Measurements from ENCODE around the gene RCL1.

Gene RCL1

GRCh38 chr9:4829969-4830368 lies 37.2 kb downstream of the RCL1 start:
- no CpG with 5 or more reads among the region's 1 CpG for WGBS (ENCODE audit: insufficient coverage, insufficient read length)
- DNase-seq (ENCODE audit: low read depth, low spot score), result no peak
- Histone ChIP-seq H3K4me1 (ENCODE audit: control insufficient read depth, insufficient read depth, low read length) (no peaks in the 10 kb centered on the region), H3K9me3 (ENCODE audit: control insufficient read depth, insufficient read depth, low read length) (no peaks in the 10 kb centered on the region), H3K27me3 (ENCODE audit: control insufficient read depth, insufficient read depth, low read length) (no peaks in the 10 kb centered on the region), H3K27ac (ENCODE audit: low read length) (no peak overlapping the region), H3K4me3 (ENCODE audit: low read length) (no peak overlapping the region), H3K36me3 (ENCODE audit: control insufficient read depth, insufficient read depth, low read length) (no peaks in the 10 kb centered on the region)

DNA sequence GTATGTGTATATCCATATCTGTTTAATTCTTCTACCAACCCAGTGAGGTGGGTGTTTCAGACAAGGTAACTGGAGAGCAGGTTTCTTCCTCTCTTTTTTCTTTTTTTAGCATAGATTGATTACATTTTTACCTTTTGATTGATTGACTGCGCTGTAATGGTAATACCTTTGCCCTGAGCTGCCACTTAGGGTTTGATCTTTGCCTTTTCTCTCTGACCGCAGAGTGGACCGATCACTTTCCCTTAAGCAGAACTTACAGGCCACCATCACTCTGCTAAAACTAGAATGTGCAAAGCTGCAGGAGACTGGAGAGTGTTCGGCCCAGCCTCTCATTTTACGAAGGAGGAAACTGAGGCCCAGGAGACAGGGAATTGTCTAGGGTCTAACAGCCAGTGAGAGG lies 38.0 kb downstream of the RCL1 start:
- no CpG with 5 or more reads among the region's 5 CpGs for WGBS (ENCODE audit: insufficient coverage, insufficient read length)
- H3K27ac ChIP-seq (ENCODE audit: low read length), result no peak overlapping the region
- H3K36me3 ChIP-seq (ENCODE audit: control insufficient read depth, insufficient read depth, low read length), result no peaks in the 10 kb centered on the region
- H3K9me3 ChIP-seq (ENCODE audit: control insufficient read depth, insufficient read depth, low read length), result no peaks in the 10 kb centered on the region
- no peak for DNase-seq (ENCODE audit: low read depth, low spot score)
- no peak overlapping the region for H3K4me3 ChIP-seq (ENCODE audit: low read length)
- no peaks in the 10 kb centered on the region for H3K27me3 ChIP-seq (ENCODE audit: control insufficient read depth, insufficient read depth, low read length)
- H3K4me1 ChIP-seq (ENCODE audit: control insufficient read depth, insufficient read depth, low read length), result no peaks in the 10 kb centered on the region

DNA sequence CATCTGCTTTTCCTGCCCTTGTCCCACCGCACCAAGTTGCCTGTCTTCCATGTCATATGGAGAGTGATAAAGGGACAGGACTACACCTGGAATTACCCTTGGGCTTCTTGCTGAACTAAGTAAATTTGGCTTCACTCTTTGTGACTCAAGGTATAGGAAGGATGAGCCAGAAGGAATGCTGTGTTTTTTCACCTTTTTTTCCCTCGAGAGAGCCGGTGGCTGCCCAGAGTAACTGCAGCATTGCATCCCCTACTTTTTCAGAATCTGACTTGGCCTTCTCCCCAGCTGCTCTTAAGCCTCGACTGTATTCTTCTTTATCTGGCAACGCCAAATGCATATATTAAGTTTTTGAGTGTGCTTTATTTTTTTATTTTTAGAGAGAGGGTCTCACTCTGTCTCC lies 38.4 kb downstream of the RCL1 start:
- no peaks in the 10 kb centered on the region for H3K4me1 ChIP-seq (ENCODE audit: control insufficient read depth, insufficient read depth, low read length)
- no peaks in the 10 kb centered on the region for H3K9me3 ChIP-seq (ENCODE audit: control insufficient read depth, insufficient read depth, low read length)
- H3K36me3 ChIP-seq (ENCODE audit: control insufficient read depth, insufficient read depth, low read length), result peaks cover 2% of the 10 kb centered on the region; the same call in 1 of the 2 replicates
- H3K27me3 ChIP-seq (ENCODE audit: control insufficient read depth, insufficient read depth, low read length), result no peaks in the 10 kb centered on the region
- H3K4me3 ChIP-seq (ENCODE audit: low read length), result no peak overlapping the region
- H3K27ac ChIP-seq (ENCODE audit: low read length), result no peak overlapping the region
- no peak for DNase-seq (ENCODE audit: low read depth, low spot score)
- no CpG with 5 or more reads among the region's 5 CpGs for WGBS (ENCODE audit: insufficient coverage, insufficient read length)

- Histone ChIP-seq H3K9me3 (ENCODE audit: control insufficient read depth, insufficient read depth, low read length) (no peaks in the 10 kb centered on the region), H3K27me3 (ENCODE audit: control insufficient read depth, insufficient read depth, low read length) (no peaks in the 10 kb centered on the region), H3K4me3 (ENCODE audit: low read length) (no peak overlapping the region), H3K27ac (ENCODE audit: low read length) (no peak overlapping the region), H3K4me1 (ENCODE audit: control insufficient read depth, insufficient read depth, low read length) (no peaks in the 10 kb centered on the region), H3K36me3 (ENCODE audit: control insufficient read depth, insufficient read depth, low read length) (peaks cover 3% of the 10 kb centered on the region; the same call in 1 of the 2 replicates)
- no CpG with 5 or more reads among the region's 3 CpGs for WGBS (ENCODE audit: insufficient coverage, insufficient read length)
- DNase-seq (ENCODE audit: low read depth, low spot score), result no peak
Measured at GRCh38 chr9:4831944-4832343, 39.2 kb downstream of the RCL1 start.

DNA sequence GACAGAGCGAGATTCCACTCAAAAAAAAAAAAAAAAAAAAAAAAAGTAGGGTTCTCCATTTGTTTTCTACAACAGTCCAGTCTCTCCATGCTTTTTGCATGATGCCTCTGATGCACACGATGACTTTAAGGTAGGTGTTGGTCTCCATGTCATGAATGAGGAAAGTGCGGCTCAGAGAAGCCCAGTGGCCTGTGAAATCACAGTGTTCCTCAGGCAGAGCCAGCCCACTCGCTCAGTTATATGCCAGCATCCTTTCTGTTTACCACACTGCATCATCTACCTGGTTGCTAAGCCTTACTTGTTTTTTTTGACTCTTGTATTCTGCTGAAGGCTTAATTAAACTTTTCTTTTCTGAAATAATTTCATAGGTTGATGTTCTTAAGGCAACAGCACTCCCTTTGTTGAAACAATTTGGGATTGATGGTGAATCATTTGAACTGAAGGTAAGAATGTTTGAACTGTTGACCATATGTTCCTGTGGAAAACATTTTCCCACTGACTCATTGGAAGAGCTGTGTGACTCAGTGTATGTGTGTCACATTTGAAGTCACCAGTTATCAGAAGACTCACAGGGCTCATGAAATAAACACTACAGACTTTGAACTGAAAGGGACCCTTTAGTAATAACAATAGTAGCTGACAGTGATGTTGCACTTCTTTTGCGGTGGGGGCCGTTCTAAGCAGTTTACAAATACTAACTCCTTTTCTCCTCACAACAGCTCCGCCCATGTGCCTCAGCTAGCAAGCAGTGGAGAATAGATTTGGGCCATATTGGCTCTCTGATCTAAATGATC lies 40.2 kb downstream of the RCL1 start:
- Histone ChIP-seq H3K4me1 (ENCODE audit: control insufficient read depth, insufficient read depth, low read length) (no peaks in the 10 kb centered on the region), H3K4me3 (ENCODE audit: low read length) (no peak overlapping the region), H3K36me3 (ENCODE audit: control insufficient read depth, insufficient read depth, low read length) (peaks cover 3% of the 10 kb centered on the region; the same call in 1 of the 2 replicates), H3K27me3 (ENCODE audit: control insufficient read depth, insufficient read depth, low read length) (no peaks in the 10 kb centered on the region), H3K9me3 (ENCODE audit: control insufficient read depth, insufficient read depth, low read length) (no peaks in the 10 kb centered on the region), H3K27ac (ENCODE audit: low read length) (no peak overlapping the region)
- no CpG with 5 or more reads among the region's 7 CpGs for WGBS (ENCODE audit: insufficient coverage, insufficient read length)
- no peak for DNase-seq (ENCODE audit: low read depth, low spot score)

- DNase-seq (ENCODE audit: low read depth, low spot score), result no peak
- 100% methylated on average over 1 of the region's 11 CpGs for WGBS (ENCODE audit: insufficient coverage, insufficient read length)
- H3K4me1 ChIP-seq (ENCODE audit: control insufficient read depth, insufficient read depth, low read length), result no peaks in the 10 kb centered on the region
- no peaks in the 10 kb centered on the region for H3K27me3 ChIP-seq (ENCODE audit: control insufficient read depth, insufficient read depth, low read length)
- H3K36me3 ChIP-seq (ENCODE audit: control insufficient read depth, insufficient read depth, low read length), result peaks cover 3% of the 10 kb centered on the region; the same call in 1 of the 2 replicates
- H3K9me3 ChIP-seq (ENCODE audit: control insufficient read depth, insufficient read depth, low read length), result no peaks in the 10 kb centered on the region
- no peak overlapping the region for H3K27ac ChIP-seq (ENCODE audit: low read length)
- no peak overlapping the region for H3K4me3 ChIP-seq (ENCODE audit: low read length)
Measured at GRCh38 chr9:4833781-4834560, 41.2 kb downstream of the RCL1 start.

- no peak for DNase-seq (ENCODE audit: low read depth, low spot score)
- no peak overlapping the region for H3K4me3 ChIP-seq (ENCODE audit: low read length)
- H3K4me1 ChIP-seq (ENCODE audit: control insufficient read depth, insufficient read depth, low read length), result no peaks in the 10 kb centered on the region
- H3K27me3 ChIP-seq (ENCODE audit: control insufficient read depth, insufficient read depth, low read length), result no peaks in the 10 kb centered on the region
- WGBS (ENCODE audit: insufficient coverage, insufficient read length), result no CpG with 5 or more reads among the region's 3 CpGs
- H3K36me3 ChIP-seq (ENCODE audit: control insufficient read depth, insufficient read depth, low read length), result peaks cover 6% of the 10 kb centered on the region; the same call in 1 of the 2 replicates
- H3K27ac ChIP-seq (ENCODE audit: low read length), result no peak overlapping the region
- no peaks in the 10 kb centered on the region for H3K9me3 ChIP-seq (ENCODE audit: control insufficient read depth, insufficient read depth, low read length)
Measured at GRCh38 chr9:4836676-4837075, 43.9 kb downstream of the RCL1 start.

DNA sequence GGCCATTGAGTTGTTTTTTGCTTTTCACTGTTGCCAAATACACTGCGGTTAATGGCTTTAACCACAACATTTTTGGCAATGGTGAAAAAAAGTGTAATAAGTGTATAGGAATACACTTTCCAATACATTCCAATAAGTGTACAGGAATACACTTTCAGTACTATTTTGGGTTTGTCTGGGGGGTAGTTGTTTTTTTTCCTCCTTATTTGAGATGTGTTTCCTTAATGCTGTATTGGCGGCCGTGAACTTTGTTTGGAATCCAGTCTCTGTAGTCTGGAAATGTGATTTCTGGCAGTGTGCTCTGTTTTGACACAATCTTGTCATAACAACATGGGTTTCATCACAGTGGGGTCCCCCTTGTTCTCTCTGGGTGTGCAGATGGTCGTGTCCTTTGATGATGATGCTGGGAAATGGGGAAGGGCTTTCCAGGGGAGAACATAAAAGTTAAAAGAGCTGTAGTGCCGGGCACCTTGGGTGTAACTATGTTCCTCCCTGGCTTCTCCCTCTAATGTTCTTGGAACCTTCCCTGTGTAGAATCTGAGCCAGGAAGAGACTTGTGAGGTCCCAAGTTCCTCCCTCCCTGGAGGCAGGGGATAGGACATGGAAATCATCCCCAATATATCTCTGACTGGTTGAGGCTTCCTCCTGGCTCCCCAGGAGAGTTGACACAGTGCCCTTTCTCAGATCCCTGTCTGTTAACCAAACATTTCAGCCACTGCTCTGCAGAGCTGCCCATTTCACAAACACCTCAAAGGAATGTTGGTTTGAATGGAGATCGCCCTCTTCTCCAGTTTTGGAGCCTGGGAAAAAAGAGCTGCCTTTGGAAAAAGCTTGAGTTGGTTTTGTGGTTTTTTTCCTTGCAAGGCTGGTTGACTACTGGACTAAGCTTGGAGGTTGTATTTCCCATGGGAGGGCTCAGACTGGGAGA lies 44.8 kb downstream of the RCL1 start:
- DNase-seq (ENCODE audit: low read depth, low spot score), result no peak

DNA sequence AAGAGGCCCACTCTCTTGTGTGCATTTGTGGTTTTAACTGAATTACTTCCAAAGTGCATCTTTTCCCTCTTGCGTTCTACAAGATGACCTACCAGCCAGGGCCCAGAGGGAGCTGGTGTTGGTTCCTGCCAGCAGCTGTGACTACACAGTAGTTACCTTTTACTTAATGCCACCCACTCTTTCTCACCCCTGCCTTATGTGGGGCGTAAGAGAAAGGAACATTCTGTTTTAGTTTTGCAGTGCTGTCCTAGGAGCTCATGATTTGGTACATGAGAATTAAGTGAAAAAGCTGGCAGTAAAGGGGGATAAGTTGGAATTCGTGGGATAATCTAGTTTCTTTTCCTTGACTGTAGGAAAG lies 45.4 kb downstream of the RCL1 start:
- H3K4me1 ChIP-seq (ENCODE audit: control insufficient read depth, insufficient read depth, low read length), result no peaks in the 10 kb centered on the region
- no peak overlapping the region for H3K27ac ChIP-seq (ENCODE audit: low read length)
- peaks cover 6% of the 10 kb centered on the region; the same call in 1 of the 2 replicates for H3K36me3 ChIP-seq (ENCODE audit: control insufficient read depth, insufficient read depth, low read length)
- no peak for DNase-seq (ENCODE audit: low read depth, low spot score)
- no peak overlapping the region for H3K4me3 ChIP-seq (ENCODE audit: low read length)
- WGBS (ENCODE audit: insufficient coverage, insufficient read length), result no CpG with 5 or more reads among the region's 3 CpGs
- no peaks in the 10 kb centered on the region for H3K27me3 ChIP-seq (ENCODE audit: control insufficient read depth, insufficient read depth, low read length)
- no peaks in the 10 kb centered on the region for H3K9me3 ChIP-seq (ENCODE audit: control insufficient read depth, insufficient read depth, low read length)

More for the DNA sequence above, 44.8 kb downstream of the RCL1 start:
- H3K27ac ChIP-seq (ENCODE audit: low read length), result no peak overlapping the region
- H3K27me3 ChIP-seq (ENCODE audit: control insufficient read depth, insufficient read depth, low read length), result no peaks in the 10 kb centered on the region
- no peak overlapping the region for H3K4me3 ChIP-seq (ENCODE audit: low read length)
- no peaks in the 10 kb centered on the region for H3K4me1 ChIP-seq (ENCODE audit: control insufficient read depth, insufficient read depth, low read length)
- no CpG with 5 or more reads among the region's 6 CpGs for WGBS (ENCODE audit: insufficient coverage, insufficient read length)
- peaks cover 6% of the 10 kb centered on the region; the same call in 1 of the 2 replicates for H3K36me3 ChIP-seq (ENCODE audit: control insufficient read depth, insufficient read depth, low read length)
- H3K9me3 ChIP-seq (ENCODE audit: control insufficient read depth, insufficient read depth, low read length), result no peaks in the 10 kb centered on the region

GRCh38 chr9:4839470-4839912 lies 46.7 kb downstream of the RCL1 start:
- Histone ChIP-seq H3K27me3 (ENCODE audit: control insufficient read depth, insufficient read depth, low read length) (no peaks in the 10 kb centered on the region), H3K36me3 (ENCODE audit: control insufficient read depth, insufficient read depth, low read length) (peaks cover 8% of the 10 kb centered on the region), H3K9me3 (ENCODE audit: control insufficient read depth, insufficient read depth, low read length) (no peaks in the 10 kb centered on the region), H3K4me1 (ENCODE audit: control insufficient read depth, insufficient read depth, low read length) (no peaks in the 10 kb centered on the region), H3K4me3 (ENCODE audit: low read length) (no peak overlapping the region), H3K27ac (ENCODE audit: low read length) (no peak overlapping the region)
- no peak for DNase-seq (ENCODE audit: low read depth, low spot score)
- WGBS (ENCODE audit: insufficient coverage, insufficient read length), result no CpG with 5 or more reads among the region's 1 CpG

Data from iPS DF 6.9 (cell line).